HEK293 (cell line): ENCODE results near the gene HLA-DPB1.
A peak's percentile ranks its signal among the peaks of the same experiment; 100 is the strongest.

ENCODE experiments used
- CTCF ChIA-PET: fragments of 350-600 bp; formaldehyde crosslinking; extraction: SDS; loops from one replicate; lab custom pipeline; 2021; ENCODE audit warnings: antibody characterized with exemption; lab: Yijun Ruan, JAX
- POLR2A ChIA-PET: fragments of 300-600 bp; formaldehyde crosslinking; extraction: SDS; loops from one replicate; lab custom pipeline; 2020; ENCODE audit warnings: antibody characterized with exemption, inconsistent platforms; lab: Yijun Ruan, JAX
- H3K27ac ChIP-seq: fragments of 200-500 bp; sonication (Bioruptor generic); 2 replicates; pipeline ENCODE4 v1.5.1; 2014; ENCODE audit warnings: low read depth, low read length, control low read depth, inconsistent platforms; ENCODE audit errors: extremely low read depth
- H3K36me3 ChIP-seq, 2 experiments: fragments of 200-500 bp in 1 of 2; sonication (Bioruptor generic) in 1 of 2; 1 replicate in 1 of 2; 2 replicates in 1 of 2; pipeline ENCODE4 v1.5.1; 2014 to 2017; ENCODE audit warnings: inconsistent platforms in 2 of 2, low read length in 2 of 2; ENCODE audit not compliant: control insufficient read depth in 2 of 2, insufficient read depth in 1 of 2
- H3K4me1 ChIP-seq: fragments of 200-500 bp; sonication (Bioruptor generic); 2 replicates; pipeline ENCODE4 v1.5.1; 2014; ENCODE audit warnings: mild to moderate bottlenecking, low read length, inconsistent platforms; ENCODE audit not compliant: control insufficient read depth, insufficient read depth
- H3K4me3 ChIP-seq: 2 replicates; pipeline ENCODE4 v1.5.1; 2011; ENCODE audit warnings: low read depth, mild to moderate bottlenecking, control low read depth, low read length, moderate library complexity
- H3K9me3 ChIP-seq: fragments of 200-500 bp; sonication (Bioruptor generic); 2 replicates; pipeline ENCODE4 v1.5.1; 2014; ENCODE audit warnings: low read depth, low read length, inconsistent platforms; ENCODE audit not compliant: control insufficient read depth, insufficient read depth
- ATF2 ChIP-seq: fragments of 450-650 bp; formaldehyde crosslinking; IDR thresholded peaks from 2 replicates; pipeline ENCODE4 v1.5.1; 2016; ENCODE audit warnings: missing biosample characterization, missing genetic modification characterization, low read depth
- GLIS1 ChIP-seq: fragments of 450-650 bp; formaldehyde crosslinking; IDR thresholded peaks from 2 replicates; pipeline ENCODE4 v1.5.1; 2016; ENCODE audit warnings: missing biosample characterization, missing genetic modification characterization
- KLF8 ChIP-seq: fragments of 450-650 bp; formaldehyde crosslinking; IDR thresholded peaks from 2 replicates; pipeline ENCODE4 v1.5.1; 2016; ENCODE audit warnings: missing biosample characterization, missing genetic modification characterization
- OVOL3 ChIP-seq: fragments of 450-650 bp; formaldehyde crosslinking; IDR thresholded peaks from 2 replicates; pipeline ENCODE4 v1.5.1; 2016; ENCODE audit warnings: missing biosample characterization, missing genetic modification characterization
- PRDM1 ChIP-seq: fragments of 450-650 bp; formaldehyde crosslinking; IDR thresholded peaks from 2 replicates; pipeline ENCODE4; 2016; ENCODE audit warnings: missing biosample characterization, missing genetic modification characterization
- SP7 ChIP-seq: fragments of 450-650 bp; formaldehyde crosslinking; IDR thresholded peaks from 2 replicates; pipeline ENCODE4 v1.5.1; 2016; ENCODE audit warnings: missing biosample characterization, missing genetic modification characterization
- YY2 ChIP-seq: fragments of 450-650 bp; formaldehyde crosslinking; IDR thresholded peaks from 2 replicates; pipeline ENCODE4 v1.5.1; 2016; ENCODE audit warnings: missing biosample characterization, missing genetic modification characterization
- ZBTB1 ChIP-seq: fragments of 450-650 bp; formaldehyde crosslinking; IDR thresholded peaks from 2 replicates; pipeline ENCODE4 v1.5.1; 2016; ENCODE audit warnings: missing biosample characterization, missing genetic modification characterization
- ZBTB17 ChIP-seq: fragments of 450-650 bp; formaldehyde crosslinking; IDR thresholded peaks from 2 replicates; pipeline ENCODE4 v1.5.1; 2016; ENCODE audit warnings: missing biosample characterization, missing genetic modification characterization
- ZEB2 ChIP-seq: fragments of 450-650 bp; formaldehyde crosslinking; IDR thresholded peaks from 2 replicates; pipeline ENCODE4 v1.5.1; 2016; ENCODE audit warnings: missing biosample characterization, missing genetic modification characterization
- ZFP37 ChIP-seq: fragments of 450-650 bp; formaldehyde crosslinking; IDR thresholded peaks from 2 replicates; pipeline ENCODE4 v1.5.1; 2016; ENCODE audit warnings: missing biosample characterization, missing genetic modification characterization
- ZNF140 ChIP-seq: fragments of 450-650 bp; formaldehyde crosslinking; IDR thresholded peaks from 2 replicates; pipeline ENCODE4 v1.5.1; 2016; ENCODE audit warnings: missing biosample characterization, missing genetic modification characterization
- ZNF146 ChIP-seq: fragments of 450-650 bp; formaldehyde crosslinking; IDR thresholded peaks from 2 replicates; pipeline ENCODE4 v1.5.1; 2016; ENCODE audit warnings: missing biosample characterization, missing genetic modification characterization
- ZNF16 ChIP-seq: fragments of 450-650 bp; formaldehyde crosslinking; IDR thresholded peaks from 2 replicates; pipeline ENCODE4 v1.5.1; 2016; ENCODE audit warnings: low read depth, missing biosample characterization, missing genetic modification characterization
- ZNF174 ChIP-seq: fragments of 450-650 bp; formaldehyde crosslinking; IDR thresholded peaks from 2 replicates; pipeline ENCODE4 v1.5.0; 2017; ENCODE audit warnings: missing biosample characterization, mild to moderate bottlenecking, missing genetic modification characterization
- ZNF221 ChIP-seq: fragments of 450-650 bp; formaldehyde crosslinking; IDR thresholded peaks from 2 replicates; pipeline ENCODE4 v1.5.1; 2017; ENCODE audit warnings: missing biosample characterization, missing genetic modification characterization, borderline replicate concordance
- ZNF239 ChIP-seq: fragments of 450-650 bp; formaldehyde crosslinking; IDR thresholded peaks from 2 replicates; pipeline ENCODE4 v1.5.1; 2016; ENCODE audit warnings: missing biosample characterization, missing genetic modification characterization
- ZNF24 ChIP-seq: fragments of 450-650 bp; formaldehyde crosslinking; IDR thresholded peaks from 2 replicates; pipeline ENCODE4 v1.5.1; 2016; ENCODE audit warnings: missing biosample characterization, missing genetic modification characterization
- ZNF266 ChIP-seq: fragments of 450-650 bp; formaldehyde crosslinking; IDR thresholded peaks from 2 replicates; pipeline ENCODE4 v1.5.1; 2016; ENCODE audit warnings: missing biosample characterization, missing genetic modification characterization, low read depth
- ZNF311 ChIP-seq: fragments of 450-650 bp; formaldehyde crosslinking; IDR thresholded peaks from 2 replicates; pipeline ENCODE4 v1.5.1; 2017; ENCODE audit warnings: missing biosample characterization, missing genetic modification characterization, borderline replicate concordance
- ZNF530 ChIP-seq: fragments of 450-650 bp; formaldehyde crosslinking; IDR thresholded peaks from 2 replicates; pipeline ENCODE4 v1.5.1; 2016; ENCODE audit warnings: low read depth, missing biosample characterization, missing genetic modification characterization
- ZNF626 ChIP-seq: fragments of 450-650 bp; sonication (Bioruptor Pico); formaldehyde crosslinking; IDR thresholded peaks from 2 replicates; pipeline ENCODE4 v1.5.1; 2018; ENCODE audit warnings: missing biosample characterization, missing genetic modification characterization, inconsistent platforms
- ZNF707 ChIP-seq: fragments of 450-650 bp; formaldehyde crosslinking; IDR thresholded peaks from 2 replicates; pipeline ENCODE4 v1.5.1; 2016; ENCODE audit warnings: missing biosample characterization, missing genetic modification characterization
- ZNF843 ChIP-seq: fragments of 450-650 bp; formaldehyde crosslinking; IDR thresholded peaks from 2 replicates; pipeline ENCODE4 v1.5.1; 2016; ENCODE audit warnings: missing biosample characterization, missing genetic modification characterization
- ZSCAN23 ChIP-seq: fragments of 450-650 bp; formaldehyde crosslinking; IDR thresholded peaks from 2 replicates; pipeline ENCODE4 v1.5.1; 2016; ENCODE audit warnings: missing biosample characterization, missing genetic modification characterization

The HLA-DPB1 gene

GRCh38 chr6:33053230-33053629 lies 22.6 kb upstream of the HLA-DPB1 start (continued):
- TF ChIP-seq ZEB2 (tag by site-specific recombination) (no peak), ZNF146 (tag by site-specific recombination) (no peak), ZNF140 (tag by site-specific recombination) (no peak), PRDM1 (tag by site-specific recombination) (peak; percentile 23; the same call in 1 of the 2 replicates), ZNF707 (tag by site-specific recombination) (no peak), ZNF174 (no peak), ZNF239 (tag by site-specific recombination) (no peak), ZNF24 (tag by site-specific recombination) (peak; percentile 60; the same call in 1 of the 2 replicates), ZNF266 (tag by site-specific recombination) (no peak), ZNF530 (tag by site-specific recombination) (no peak), ATF2 (no peak), ZBTB17 (tag by site-specific recombination) (peak; percentile 45; the same call in 1 of the 2 replicates), ZNF16 (tag by site-specific recombination) (no peak), OVOL3 (tag by site-specific recombination) (no peak), ZNF843 (no peak), SP7 (tag by site-specific recombination) (peak; percentile 64), ZFP37 (tag by site-specific recombination) (no peak), KLF8 (0 out of 2 replicates have a peak, but pooled peaks have one; percentile 27), ZNF626 (tag by site-specific recombination) (no peak), YY2 (peak; percentile 17; the same call in 1 of the 2 replicates), ZNF221 (tag by site-specific recombination) (no peak), ZBTB1 (tag by site-specific recombination) (no peak), ZNF311 (tag by site-specific recombination) (no peak), GLIS1 (tag by site-specific recombination) (no peak)

GRCh38 chr6:33057222-33058150 lies 18.3 kb upstream of the HLA-DPB1 start:
- TF ChIP-seq ZSCAN23 (tag by site-specific recombination) (no peak), PRDM1 (tag by site-specific recombination) (peak; percentile 90)
- Histone ChIP-seq H3K9me3 (no peaks in the 10 kb centered on the region), H3K4me1 (no peaks in the 10 kb centered on the region; the same call in 1 of the 2 replicates), H3K27ac (no peak overlapping the region), H3K4me3 (no peak overlapping the region), H3K36me3 (no peaks in the 10 kb centered on the region)
- ChIA-PET POLR2A (no interaction called here), CTCF (interaction anchor here (0.5 to 1.1 kb wide), 7 partner anchors 21 to 1533 kb away, joined by 3 to 4 read pairs (median 3); no protein-coding TSS in a partner anchor)
